Loucy (cell line): ENCODE data around the gene PFDN6.

Experiments used
- H2AFZ ChIP-seq: fragments of 200-600 bp; sonication (generic); 2 replicates; pipeline ENCODE4 v1.6.0; 2016; ENCODE audit warnings: antibody characterized with exemption, mild to moderate bottlenecking, low read length, moderate library complexity
- H3F3A ChIP-seq: fragments of 200-600 bp; 2 replicates; pipeline ENCODE4 v1.6.0; 2016; ENCODE audit warnings: antibody characterized with exemption, low read depth, mild to moderate bottlenecking
- H3K27me3 ChIP-seq: fragments of 200-600 bp; sonication (generic); 2 replicates; pipeline ENCODE4 v1.6.1; 2014; ENCODE audit warnings: low read length, mild to moderate bottlenecking; ENCODE audit not compliant: insufficient read depth, poor library complexity, severe bottlenecking
- H3K36me3 ChIP-seq: fragments of 200-600 bp; sonication (generic); 2 replicates; pipeline ENCODE4 v1.6.1; 2016; ENCODE audit warnings: low read length; ENCODE audit not compliant: insufficient read depth
- H3K4me1 ChIP-seq: fragments of 200-600 bp; sonication (generic); 2 replicates; pipeline ENCODE4 v1.5.1; 2014; ENCODE audit warnings: low read length, mild to moderate bottlenecking; ENCODE audit not compliant: insufficient read depth, poor library complexity, severe bottlenecking
- H3K4me2 ChIP-seq: fragments of 200-600 bp; sonication (generic); 2 replicates; pipeline ENCODE4 v1.6.0; 2014; ENCODE audit warnings: antibody characterized with exemption, low read length, low read depth, mild to moderate bottlenecking; ENCODE audit not compliant: poor library complexity, severe bottlenecking
- H3K4me3 ChIP-seq: fragments of 200-600 bp; sonication (generic); 2 replicates; pipeline ENCODE4 v1.5.1; 2014; ENCODE audit warnings: low read length, mild to moderate bottlenecking, mixed read lengths; ENCODE audit not compliant: poor library complexity, severe bottlenecking
- H3K79me2 ChIP-seq: fragments of 200-600 bp; sonication (generic); 2 replicates; pipeline ENCODE4 v1.6.1; 2014; ENCODE audit warnings: low read length; ENCODE audit not compliant: insufficient read depth
- H3K9ac ChIP-seq: fragments of 200-600 bp; sonication (generic); 2 replicates; pipeline ENCODE4 v1.6.0; 2014; ENCODE audit warnings: mild to moderate bottlenecking, low read depth, low read length, moderate library complexity; ENCODE audit not compliant: poor library complexity, severe bottlenecking
- H3K9me2 ChIP-seq: fragments of 200-600 bp; sonication (generic); replicated peaks from 2 replicates; pipeline ENCODE4 v1.6.1; 2016; ENCODE audit warnings: low read depth, low read length, mixed read lengths
- H3K9me3 ChIP-seq: fragments of 200-600 bp; sonication (generic); 2 replicates; pipeline ENCODE4 v1.6.1; 2014; ENCODE audit warnings: mild to moderate bottlenecking, antibody characterized with exemption, low read length, low read depth; ENCODE audit not compliant: insufficient read depth
- H4K20me1 ChIP-seq: fragments of 200-600 bp; sonication (generic); 2 replicates; pipeline ENCODE4 v1.6.0; 2014; ENCODE audit warnings: antibody characterized with exemption, low read length, mild to moderate bottlenecking; ENCODE audit not compliant: insufficient read depth, poor library complexity, severe bottlenecking
- EZH2phosphoT487 ChIP-seq: fragments of 200-600 bp; IDR thresholded peaks from 2 replicates; pipeline ENCODE4 v1.6.1; 2018; ENCODE audit warnings: antibody characterized with exemption, mild to moderate bottlenecking, moderate library complexity, borderline replicate concordance
- TF ChIP-seq, protein P1 (sequence below): fragments of 200-600 bp; sonication (generic); conservative IDR thresholded peaks from 2 replicates; pipeline ENCODE4 v1.5.1; 2014; ENCODE audit warnings: mild to moderate bottlenecking, antibody characterized with exemption, low read length

PFDN6 gene

DNA sequence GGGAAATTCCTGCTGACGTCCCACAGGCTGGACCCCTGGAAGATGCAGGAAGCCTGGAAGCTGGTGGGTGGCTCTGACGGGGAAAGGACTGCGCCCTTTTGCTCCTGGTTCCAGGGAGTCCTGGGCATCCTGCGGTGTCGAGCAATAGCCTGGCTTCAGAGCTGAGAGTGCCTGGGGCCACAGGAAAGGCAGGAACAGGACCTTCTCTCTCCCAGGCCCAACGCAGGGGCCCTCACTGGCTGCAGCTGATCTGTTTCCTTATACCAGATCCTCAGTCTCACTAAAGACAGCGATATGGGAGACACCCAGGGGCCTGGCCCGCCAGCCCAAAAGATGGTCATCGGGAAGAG lies 11.0 kb upstream of the PFDN6 start:
- Histone ChIP-seq H3K9me3 (no peaks in the 10 kb centered on the region), H3K9me2 (no peaks in the 10 kb centered on the region), H3K4me3 (no peak overlapping the region), H3K79me2 (peaks cover 34% of the 10 kb centered on the region), H4K20me1 (peaks cover 34% of the 10 kb centered on the region), H3K4me1 (peaks cover 24% of the 10 kb centered on the region), H3K4me2 (no peak overlapping the region), H2AFZ (no peak overlapping the region), H3K36me3 (peaks cover 44% of the 10 kb centered on the region), H3F3A (peaks cover 10% of the 10 kb centered on the region; the same call in 1 of the 2 replicates), H3K27me3 (no peaks in the 10 kb centered on the region), H3K9ac (no peak overlapping the region)
- no peak for TF ChIP-seq EZH2phosphoT487
- TF ChIP-seq, protein P1, sequence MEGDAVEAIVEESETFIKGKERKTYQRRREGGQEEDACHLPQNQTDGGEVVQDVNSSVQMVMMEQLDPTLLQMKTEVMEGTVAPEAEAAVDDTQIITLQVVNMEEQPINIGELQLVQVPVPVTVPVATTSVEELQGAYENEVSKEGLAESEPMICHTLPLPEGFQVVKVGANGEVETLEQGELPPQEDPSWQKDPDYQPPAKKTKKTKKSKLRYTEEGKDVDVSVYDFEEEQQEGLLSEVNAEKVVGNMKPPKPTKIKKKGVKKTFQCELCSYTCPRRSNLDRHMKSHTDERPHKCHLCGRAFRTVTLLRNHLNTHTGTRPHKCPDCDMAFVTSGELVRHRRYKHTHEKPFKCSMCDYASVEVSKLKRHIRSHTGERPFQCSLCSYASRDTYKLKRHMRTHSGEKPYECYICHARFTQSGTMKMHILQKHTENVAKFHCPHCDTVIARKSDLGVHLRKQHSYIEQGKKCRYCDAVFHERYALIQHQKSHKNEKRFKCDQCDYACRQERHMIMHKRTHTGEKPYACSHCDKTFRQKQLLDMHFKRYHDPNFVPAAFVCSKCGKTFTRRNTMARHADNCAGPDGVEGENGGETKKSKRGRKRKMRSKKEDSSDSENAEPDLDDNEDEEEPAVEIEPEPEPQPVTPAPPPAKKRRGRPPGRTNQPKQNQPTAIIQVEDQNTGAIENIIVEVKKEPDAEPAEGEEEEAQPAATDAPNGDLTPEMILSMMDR, result no peak

DNA sequence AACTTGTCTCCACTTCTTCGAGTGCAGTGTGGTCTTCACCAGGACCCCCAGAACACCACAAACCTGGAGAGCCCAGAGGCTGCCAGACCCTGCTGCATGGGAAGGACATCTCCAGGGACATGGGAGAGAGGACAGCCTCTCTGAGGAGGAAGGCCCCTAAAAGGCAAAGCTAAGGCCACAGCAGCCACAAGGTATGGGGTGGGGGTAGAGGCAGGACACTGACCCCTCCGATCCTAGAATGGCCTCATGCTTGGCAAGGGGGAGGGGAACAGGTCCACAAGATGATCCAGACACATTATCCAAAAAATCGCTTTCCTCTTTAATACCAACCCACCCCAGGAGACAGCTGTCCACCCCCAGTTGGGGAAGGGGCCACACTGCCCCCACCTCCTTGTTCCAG lies 10.6 kb upstream of the PFDN6 start:
- no peak overlapping the region for H3K4me3 ChIP-seq
- H3K36me3 ChIP-seq, result peaks cover 40% of the 10 kb centered on the region
- H3F3A ChIP-seq, result peaks cover 10% of the 10 kb centered on the region; the same call in 1 of the 2 replicates
- H3K9ac ChIP-seq, result no peak overlapping the region
- H3K4me1 ChIP-seq, result peaks cover 20% of the 10 kb centered on the region
- TF ChIP-seq EZH2phosphoT487, result no peak
- TF ChIP-seq, protein P1, result no peak
- H3K79me2 ChIP-seq, result peaks cover 30% of the 10 kb centered on the region
- H3K9me3 ChIP-seq, result no peaks in the 10 kb centered on the region
- no peak overlapping the region for H2AFZ ChIP-seq
- no peaks in the 10 kb centered on the region for H3K27me3 ChIP-seq
- H3K9me2 ChIP-seq, result no peaks in the 10 kb centered on the region
- no peak overlapping the region for H3K4me2 ChIP-seq
- peaks cover 29% of the 10 kb centered on the region for H4K20me1 ChIP-seq

DNA sequence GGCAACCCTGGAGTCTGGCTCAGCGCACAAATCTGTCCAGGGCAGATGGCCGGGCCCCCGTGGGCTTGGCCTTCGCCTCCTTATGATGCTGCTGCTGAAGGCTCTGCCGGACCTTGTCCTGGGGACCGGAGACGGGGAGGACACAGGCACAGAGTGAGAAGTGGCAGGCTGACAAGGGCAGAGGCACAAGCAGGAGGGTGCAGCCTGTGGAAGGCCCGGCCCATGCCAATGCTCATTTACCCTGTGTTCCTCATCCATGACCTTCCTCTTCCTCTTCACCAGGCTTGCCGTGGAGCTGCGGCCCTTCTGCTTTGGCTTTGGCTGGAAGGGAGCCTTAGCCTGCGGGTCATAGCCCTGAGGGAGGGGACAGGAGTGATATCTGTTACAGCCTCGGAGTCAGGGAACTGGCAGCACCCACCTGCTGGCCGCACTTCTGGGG lies 10.1 kb upstream of the PFDN6 start:
- H3K36me3 ChIP-seq, result peaks cover 36% of the 10 kb centered on the region; the same call in 1 of the 2 replicates
- H4K20me1 ChIP-seq, result peaks cover 25% of the 10 kb centered on the region
- no peaks in the 10 kb centered on the region for H3K9me2 ChIP-seq
- peaks cover 25% of the 10 kb centered on the region for H3K79me2 ChIP-seq
- H3K9ac ChIP-seq, result no peak overlapping the region
- no peaks in the 10 kb centered on the region for H3K27me3 ChIP-seq
- no peak overlapping the region for H2AFZ ChIP-seq
- TF ChIP-seq, protein P1, result no peak
- no peak for TF ChIP-seq EZH2phosphoT487
- H3K9me3 ChIP-seq, result no peaks in the 10 kb centered on the region
- H3F3A ChIP-seq, result peaks cover 10% of the 10 kb centered on the region; the same call in 1 of the 2 replicates
- no peak overlapping the region for H3K4me3 ChIP-seq
- no peak overlapping the region for H3K4me2 ChIP-seq
- peaks cover 17% of the 10 kb centered on the region for H3K4me1 ChIP-seq
